ENCODE data around the gene ZNF292.

The ZNF292 gene

GRCh38 chr6:87251225-87251624, 95.9 kb downstream of the ZNF292 start:
- ATAC-seq (ENCODE audit: insufficient read depth, low read depth), result no peak
- H3K36me3 ChIP-seq (ENCODE audit: insufficient read depth, low read length), result peaks cover 93% of the 10 kb centered on the region
- H3K9me3 ChIP-seq (ENCODE audit: insufficient read depth, low read length, severe bottlenecking), result no peaks in the 10 kb centered on the region
- H3K4me3 ChIP-seq (ENCODE audit: low read depth in 1 of 2, low read length in 2 of 2), result no peak overlapping the region
- no peaks in the 10 kb centered on the region for H3K4me1 ChIP-seq (ENCODE audit: insufficient read depth, low read length)
- no peaks in the 10 kb centered on the region for H3K27me3 ChIP-seq (ENCODE audit: insufficient read depth, low read length, poor library complexity)
- no peak overlapping the region for H2AFZ ChIP-seq (ENCODE audit: low read depth, low read length)
- TF ChIP-seq, protein P1, sequence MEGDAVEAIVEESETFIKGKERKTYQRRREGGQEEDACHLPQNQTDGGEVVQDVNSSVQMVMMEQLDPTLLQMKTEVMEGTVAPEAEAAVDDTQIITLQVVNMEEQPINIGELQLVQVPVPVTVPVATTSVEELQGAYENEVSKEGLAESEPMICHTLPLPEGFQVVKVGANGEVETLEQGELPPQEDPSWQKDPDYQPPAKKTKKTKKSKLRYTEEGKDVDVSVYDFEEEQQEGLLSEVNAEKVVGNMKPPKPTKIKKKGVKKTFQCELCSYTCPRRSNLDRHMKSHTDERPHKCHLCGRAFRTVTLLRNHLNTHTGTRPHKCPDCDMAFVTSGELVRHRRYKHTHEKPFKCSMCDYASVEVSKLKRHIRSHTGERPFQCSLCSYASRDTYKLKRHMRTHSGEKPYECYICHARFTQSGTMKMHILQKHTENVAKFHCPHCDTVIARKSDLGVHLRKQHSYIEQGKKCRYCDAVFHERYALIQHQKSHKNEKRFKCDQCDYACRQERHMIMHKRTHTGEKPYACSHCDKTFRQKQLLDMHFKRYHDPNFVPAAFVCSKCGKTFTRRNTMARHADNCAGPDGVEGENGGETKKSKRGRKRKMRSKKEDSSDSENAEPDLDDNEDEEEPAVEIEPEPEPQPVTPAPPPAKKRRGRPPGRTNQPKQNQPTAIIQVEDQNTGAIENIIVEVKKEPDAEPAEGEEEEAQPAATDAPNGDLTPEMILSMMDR (IDR thresholded peaks at IDR 0.05; ENCODE audit: borderline replicate concordance, extremely low read depth, low read length, poor library complexity, severe bottlenecking), result no peak
- TF ChIP-seq EZH2 (IDR thresholded peaks at IDR 0.05; ENCODE audit: borderline replicate concordance, low read depth, low read length, severe bottlenecking), result no peak
- H3K27ac ChIP-seq (ENCODE audit: low read length), result no peak overlapping the region
- no peaks in the 10 kb centered on the region; the same call in none of the 2 replicates for H3K79me2 ChIP-seq (ENCODE audit: insufficient read depth, low read length)
- no peak for DNase-seq
- no peak overlapping the region for H3K4me2 ChIP-seq (ENCODE audit: insufficient read depth, low read length)
- no peaks in the 10 kb centered on the region for H4K20me1 ChIP-seq (ENCODE audit: insufficient read depth, low read length)
- H3K9ac ChIP-seq (ENCODE audit: low read depth, low read length), result no peak overlapping the region

DNA sequence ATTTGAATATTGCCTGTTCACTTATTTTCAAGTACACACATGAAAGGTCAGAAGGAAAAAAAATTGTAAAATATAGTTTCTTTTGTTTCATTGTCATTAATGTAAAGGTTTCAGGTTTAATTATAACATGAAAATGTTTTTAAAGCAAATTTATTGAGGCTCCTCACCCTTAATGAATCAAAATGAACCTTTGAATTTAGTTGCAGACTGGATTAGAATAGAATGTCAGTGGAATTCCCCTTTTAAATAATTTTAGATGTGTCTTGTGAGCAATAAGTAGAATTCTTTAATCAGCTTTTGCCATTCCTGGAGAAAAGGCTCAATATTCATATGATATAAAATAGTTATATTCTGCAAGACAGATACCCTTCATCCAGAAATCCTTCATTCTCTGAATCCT, 96.4 kb downstream of the ZNF292 start:
- Histone ChIP-seq H3K27ac (ENCODE audit: low read length) (no peak overlapping the region), H4K20me1 (ENCODE audit: insufficient read depth, low read length) (no peaks in the 10 kb centered on the region), H3K4me2 (ENCODE audit: insufficient read depth, low read length) (no peak overlapping the region), H3K27me3 (ENCODE audit: insufficient read depth, low read length, poor library complexity) (no peaks in the 10 kb centered on the region), H3K9ac (ENCODE audit: low read depth, low read length) (no peak overlapping the region), H3K4me1 (ENCODE audit: insufficient read depth, low read length) (no peaks in the 10 kb centered on the region), H3K79me2 (ENCODE audit: insufficient read depth, low read length) (no peaks in the 10 kb centered on the region; the same call in none of the 2 replicates), H3K4me3 (ENCODE audit: low read depth in 1 of 2, low read length in 2 of 2) (no peak overlapping the region), H3K9me3 (ENCODE audit: insufficient read depth, low read length, severe bottlenecking) (no peaks in the 10 kb centered on the region), H2AFZ (ENCODE audit: low read depth, low read length) (no peak overlapping the region), H3K36me3 (ENCODE audit: insufficient read depth, low read length) (peaks cover 93% of the 10 kb centered on the region)
- DNase-seq (no peak), ATAC-seq (ENCODE audit: insufficient read depth, low read depth) (no peak)
- no peak for TF ChIP-seq EZH2 (IDR thresholded peaks at IDR 0.05; ENCODE audit: borderline replicate concordance, low read depth, low read length, severe bottlenecking)
- TF ChIP-seq, protein P1 (IDR thresholded peaks at IDR 0.05; ENCODE audit: borderline replicate concordance, extremely low read depth, low read length, poor library complexity, severe bottlenecking), result no peak

GRCh38 chr6:87257046-87257445, 101.7 kb downstream of the ZNF292 start:
- H3K4me3 ChIP-seq (ENCODE audit: low read depth in 1 of 2, low read length in 2 of 2), result no peak overlapping the region

More at GRCh38 chr6:87257046-87257445, 101.7 kb downstream of the ZNF292 start:
- 0 out of 2 replicates have a peak, but pooled peaks cover 4% of the 10 kb centered on the region for H4K20me1 ChIP-seq (ENCODE audit: insufficient read depth, low read length)
- no peak overlapping the region for H3K4me2 ChIP-seq (ENCODE audit: insufficient read depth, low read length)
- ATAC-seq (ENCODE audit: insufficient read depth, low read depth) (no peak), DNase-seq (no peak)
- H2AFZ ChIP-seq (ENCODE audit: low read depth, low read length), result no peak overlapping the region
- no peak overlapping the region for H3K9ac ChIP-seq (ENCODE audit: low read depth, low read length)
- peaks cover 91% of the 10 kb centered on the region for H3K36me3 ChIP-seq (ENCODE audit: insufficient read depth, low read length)
- H3K4me1 ChIP-seq (ENCODE audit: insufficient read depth, low read length), result no peaks in the 10 kb centered on the region
- TF ChIP-seq, protein P1 (IDR thresholded peaks at IDR 0.05; ENCODE audit: borderline replicate concordance, extremely low read depth, low read length, poor library complexity, severe bottlenecking), result no peak
- no peak for TF ChIP-seq EZH2 (IDR thresholded peaks at IDR 0.05; ENCODE audit: borderline replicate concordance, low read depth, low read length, severe bottlenecking)
- H3K27me3 ChIP-seq (ENCODE audit: insufficient read depth, low read length, poor library complexity), result no peaks in the 10 kb centered on the region
- H3K27ac ChIP-seq (ENCODE audit: low read length), result no peak overlapping the region
- H3K79me2 ChIP-seq (ENCODE audit: insufficient read depth, low read length), result no peaks in the 10 kb centered on the region
- H3K9me3 ChIP-seq (ENCODE audit: insufficient read depth, low read length, severe bottlenecking), result no peaks in the 10 kb centered on the region
